HG03432 (cell line): Measurements from ENCODE around the gene RAD51B.
"Not testable (repeated sequence)": the region's sequence is repeated elsewhere in the genome, so short reads cannot be mapped to it uniquely, and the experiment has no call there.

Experiments used
- ATAC-seq: cut with Tn5 transposase; IDR thresholded peaks from one replicate; pipeline ENCODE4 v1.9.1; 2021; ENCODE audit warnings: mild to moderate bottlenecking, moderate library complexity; ENCODE audit not compliant: unreplicated experiment

RAD51B gene

DNA sequence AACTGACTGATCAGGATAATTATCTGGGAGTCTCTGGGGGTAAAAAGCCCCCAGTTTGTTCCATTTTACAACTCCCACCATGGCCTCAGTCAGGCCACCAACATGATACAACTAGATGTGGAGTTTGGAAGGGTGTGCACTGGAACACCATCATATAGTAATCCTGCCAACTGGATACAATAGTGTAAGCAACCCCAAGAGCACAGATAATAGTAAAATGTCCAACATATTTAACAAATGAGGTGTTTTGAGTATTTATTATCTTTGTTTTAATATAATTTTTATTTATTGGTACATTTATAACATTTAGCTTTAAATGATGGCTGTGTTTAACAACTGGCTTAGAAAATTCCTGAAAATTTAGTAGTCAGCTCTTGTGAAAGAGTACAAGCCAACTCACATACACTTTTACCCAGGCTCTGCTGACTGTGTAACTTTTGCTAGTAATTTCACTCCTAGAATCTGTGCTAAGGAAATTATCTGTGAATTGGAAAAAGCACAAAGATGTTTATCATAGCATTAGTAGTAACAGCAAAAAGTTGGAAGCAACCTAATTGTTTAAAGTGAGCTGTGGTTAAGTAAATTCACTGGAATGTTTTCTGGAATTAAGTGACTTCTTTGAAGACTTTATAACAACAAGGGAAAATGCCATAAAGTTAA, 196.8 kb downstream of the RAD51B start:
- ATAC-seq: no peak

- no peak for ATAC-seq
Measured at GRCh38 chr14:68018598-68018997, 199.0 kb downstream of the RAD51B start.

DNA sequence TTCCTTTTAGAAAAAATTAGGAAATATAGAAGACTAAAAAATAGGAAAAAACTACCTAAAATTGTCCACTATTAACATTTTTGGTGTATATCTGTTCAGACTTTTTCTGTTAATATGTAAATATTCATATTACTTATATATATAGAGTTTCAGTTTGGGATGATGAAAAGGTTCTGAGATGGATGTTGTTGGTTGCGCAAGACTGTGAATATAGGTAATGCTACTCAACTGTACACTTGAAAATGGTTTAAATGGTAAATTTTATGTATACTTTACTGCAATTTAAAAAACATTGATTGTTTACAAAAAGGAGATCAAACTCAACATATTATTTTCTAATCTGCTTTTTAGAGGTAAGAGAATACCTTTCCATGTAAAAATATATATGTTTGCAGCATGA, 200.9 kb downstream of the RAD51B start:
- no peak for ATAC-seq

- ATAC-seq: peak; percentile 84
Measured at GRCh38 chr14:68020999-68021663, 201.6 kb downstream of the RAD51B start.

DNA sequence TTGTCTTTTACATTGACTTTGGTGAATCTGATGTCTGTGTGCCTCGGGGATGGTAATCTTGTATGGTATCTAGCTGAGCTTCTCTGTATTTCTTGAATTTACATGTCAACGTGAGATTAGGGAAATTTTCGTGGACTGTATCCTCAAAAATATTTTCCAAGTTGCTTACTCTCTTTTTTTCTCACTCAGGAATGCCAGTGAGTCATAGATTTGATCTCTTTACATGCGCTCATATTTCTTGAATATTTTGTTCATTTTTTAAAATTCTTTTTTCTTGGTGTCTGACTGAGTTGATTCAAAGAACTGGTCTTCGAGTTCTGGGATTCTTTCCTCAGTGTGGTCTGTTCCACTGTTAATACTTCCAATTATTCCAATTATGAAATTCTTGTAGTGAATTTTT, 207.7 kb downstream of the RAD51B start:
- ATAC-seq: no peak

DNA sequence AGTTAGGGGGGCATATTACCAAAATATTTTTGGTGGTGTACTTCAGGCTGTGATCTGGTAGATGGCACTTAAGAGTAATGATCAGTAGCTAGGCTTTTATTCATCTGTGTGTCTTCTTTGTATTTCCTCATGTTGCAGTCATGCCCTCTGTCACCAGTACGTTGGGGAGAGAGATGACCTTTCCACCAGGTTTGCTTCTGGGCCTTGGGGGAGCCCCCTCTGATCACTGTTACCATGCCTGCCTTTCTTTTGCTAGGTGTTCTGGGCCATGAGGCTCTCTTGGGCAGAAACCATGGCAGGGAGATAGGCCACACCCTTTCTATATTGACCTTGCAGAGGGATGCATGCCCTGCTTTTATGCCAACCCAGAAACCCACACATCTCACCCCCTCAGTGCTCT, 208.5 kb downstream of the RAD51B start:
- ATAC-seq: no peak

DNA sequence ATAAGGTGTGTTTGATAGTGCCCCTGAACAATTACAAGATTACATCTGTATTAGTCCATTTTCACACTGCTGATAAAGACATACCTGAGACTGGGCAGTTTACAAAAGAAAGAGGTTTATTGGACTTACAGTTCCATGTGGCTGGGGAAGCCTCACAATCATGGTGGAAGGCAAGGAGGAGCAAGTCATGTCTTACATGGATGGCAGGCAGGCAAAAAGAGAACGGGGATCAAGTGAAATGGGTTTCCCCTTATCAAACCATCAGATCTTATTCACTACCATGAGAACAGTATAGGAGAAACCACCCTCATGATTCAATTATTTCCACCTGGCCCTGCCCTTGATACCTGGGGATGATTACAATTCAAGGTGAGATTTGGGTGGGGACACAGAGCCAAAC, 211.4 kb downstream of the RAD51B start:
- not testable (repeated sequence) for ATAC-seq

DNA sequence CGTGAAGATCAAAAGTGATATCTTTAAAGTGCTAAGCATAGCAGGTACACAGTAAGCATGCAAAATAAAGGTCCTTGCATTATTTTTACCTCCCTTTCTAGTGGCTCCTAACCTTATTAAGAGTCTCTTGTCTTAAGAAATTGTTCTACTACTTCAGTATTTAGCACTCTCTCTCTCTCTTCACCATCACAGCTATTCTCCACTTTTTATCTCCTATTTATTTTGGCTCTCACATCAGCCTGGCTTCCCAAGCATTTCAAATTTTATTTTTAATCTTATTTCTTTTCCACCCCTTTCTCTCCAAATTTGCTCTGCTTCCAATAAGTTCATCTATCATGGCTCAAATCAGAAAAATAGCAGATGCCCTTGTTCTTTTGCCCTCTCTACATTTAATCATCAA, 212.6 kb downstream of the RAD51B start:
- no peak for ATAC-seq

GRCh38 chr14:68033336-68033932, 213.9 kb downstream of the RAD51B start:
- no peak for ATAC-seq

- ATAC-seq: no peak
Measured at GRCh38 chr14:68034896-68035295, 215.3 kb downstream of the RAD51B start.

GRCh38 chr14:68036202-68036601, 216.6 kb downstream of the RAD51B start:
- no peak for ATAC-seq

DNA sequence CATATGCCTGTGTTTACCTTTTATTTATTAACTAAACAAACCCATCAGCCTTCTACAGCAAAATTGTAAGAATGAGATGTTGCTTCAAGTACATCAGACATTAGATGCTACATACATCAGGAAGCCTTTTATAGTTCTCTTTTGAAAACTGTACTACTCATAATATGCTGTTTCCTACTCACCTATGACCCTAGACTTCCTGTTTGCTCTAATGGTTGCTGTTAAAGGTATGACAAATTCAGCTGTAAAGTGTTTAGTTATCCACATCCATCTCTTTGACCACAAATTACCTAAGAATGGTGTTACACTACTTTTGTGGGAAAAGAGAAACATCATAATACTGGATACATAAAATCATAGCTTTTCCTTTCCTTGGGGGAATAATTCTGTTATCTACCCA, 220.0 kb downstream of the RAD51B start:
- ATAC-seq: no peak

DNA sequence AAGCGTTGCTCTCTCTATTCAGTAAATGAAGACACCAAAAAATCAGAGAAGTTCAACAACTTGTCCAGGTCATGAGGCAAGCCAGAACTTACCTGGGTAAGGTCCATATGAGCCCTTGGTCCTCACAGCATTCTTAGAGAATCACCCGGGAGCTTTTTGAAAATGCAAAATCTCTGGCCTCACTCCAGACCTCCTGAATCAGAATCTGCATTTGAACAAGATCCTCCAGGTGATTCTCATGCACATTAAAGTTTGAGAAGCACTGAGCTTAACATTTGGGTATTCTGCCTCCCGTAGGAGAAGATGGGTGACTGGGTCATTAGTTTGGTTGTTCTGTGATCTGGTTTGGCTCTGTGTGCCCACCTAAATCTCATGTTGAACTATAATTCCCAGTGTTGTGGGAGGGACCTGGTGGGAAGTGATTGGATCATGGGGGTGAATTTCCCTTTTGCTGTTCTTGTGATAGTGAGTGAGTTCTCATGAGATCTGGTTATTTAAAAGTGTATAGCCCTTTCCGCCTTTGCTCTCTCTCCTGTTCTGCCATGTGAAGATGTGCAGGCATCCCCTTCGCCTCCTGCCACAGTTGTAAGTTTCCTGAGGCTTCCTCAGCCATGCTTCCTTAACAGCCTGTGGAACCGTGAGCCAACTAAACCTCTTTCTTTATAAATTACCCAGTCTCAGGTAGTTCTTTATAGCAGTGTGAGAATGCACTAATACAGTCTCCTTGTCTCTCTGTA, 221.2 kb downstream of the RAD51B start:
- ATAC-seq: no peak

GRCh38 chr14:68041876-68042354, 222.3 kb downstream of the RAD51B start:
- no peak for ATAC-seq

- no peak for ATAC-seq
Measured at GRCh38 chr14:68042586-68043210, 223.1 kb downstream of the RAD51B start.

DNA sequence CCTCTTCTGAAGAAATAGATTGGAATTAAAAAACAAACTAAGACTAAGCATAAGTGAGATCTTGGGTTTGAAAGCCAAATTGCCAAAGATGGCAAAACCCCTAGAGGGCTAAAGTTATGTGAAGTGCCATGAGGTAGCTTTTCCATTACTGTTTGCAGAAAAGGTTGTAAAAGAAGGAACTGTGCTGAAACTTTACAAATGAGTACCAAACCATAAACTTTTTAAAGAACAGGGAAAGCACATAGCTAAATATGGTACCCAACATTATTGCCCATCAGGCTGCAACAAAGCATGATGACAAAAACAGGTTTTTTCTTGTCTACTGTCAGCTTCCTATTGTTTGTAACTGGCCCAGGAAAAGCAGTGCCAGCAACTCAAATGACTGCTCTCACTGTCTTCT, 224.2 kb downstream of the RAD51B start:
- ATAC-seq: no peak

GRCh38 chr14:68047906-68048305, 228.3 kb downstream of the RAD51B start:
- no peak for ATAC-seq

GRCh38 chr14:68048815-68049214, 229.2 kb downstream of the RAD51B start:
- ATAC-seq: not testable (repeated sequence)

DNA sequence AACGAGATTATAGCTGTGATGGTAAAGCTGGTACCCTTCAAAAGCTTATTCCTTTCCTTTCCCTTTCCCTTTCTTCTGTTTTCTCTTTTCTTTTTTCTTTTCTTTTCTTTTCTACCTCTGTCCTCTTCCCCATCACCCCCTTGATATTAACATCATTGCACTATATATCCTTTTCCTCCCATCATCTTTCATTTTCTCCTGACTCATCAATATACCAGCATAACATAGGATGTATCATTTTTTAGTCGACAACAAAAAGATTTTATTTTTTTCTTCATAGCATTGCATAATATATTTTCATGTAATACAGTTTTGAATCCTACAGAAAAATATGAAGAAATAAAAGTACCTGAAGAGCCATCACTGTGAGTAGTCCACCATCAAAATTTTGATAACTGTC, 230.6 kb downstream of the RAD51B start:
- ATAC-seq: no peak

GRCh38 chr14:68051146-68051545, 231.6 kb downstream of the RAD51B start:
- ATAC-seq: no peak

- no peak for ATAC-seq
Measured at GRCh38 chr14:68060198-68060597, 240.6 kb downstream of the RAD51B start.
